CD4-positive, alpha-beta T cell treated with Interleukin-21 for 1 hour (primary cell): ENCODE measurements around the gene C2orf69.
"Not testable (repeated sequence)": the region's sequence is repeated elsewhere in the genome, so short reads cannot be mapped to it uniquely, and the experiment has no call there.

ENCODE experiments used
- DNase-seq: peaks from one replicate; pipeline ENCODE4 v3.0.0-alpha.2; 2020

Gene C2orf69, protein sequence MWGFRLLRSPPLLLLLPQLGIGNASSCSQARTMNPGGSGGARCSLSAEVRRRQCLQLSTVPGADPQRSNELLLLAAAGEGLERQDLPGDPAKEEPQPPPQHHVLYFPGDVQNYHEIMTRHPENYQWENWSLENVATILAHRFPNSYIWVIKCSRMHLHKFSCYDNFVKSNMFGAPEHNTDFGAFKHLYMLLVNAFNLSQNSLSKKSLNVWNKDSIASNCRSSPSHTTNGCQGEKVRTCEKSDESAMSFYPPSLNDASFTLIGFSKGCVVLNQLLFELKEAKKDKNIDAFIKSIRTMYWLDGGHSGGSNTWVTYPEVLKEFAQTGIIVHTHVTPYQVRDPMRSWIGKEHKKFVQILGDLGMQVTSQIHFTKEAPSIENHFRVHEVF

DNA sequence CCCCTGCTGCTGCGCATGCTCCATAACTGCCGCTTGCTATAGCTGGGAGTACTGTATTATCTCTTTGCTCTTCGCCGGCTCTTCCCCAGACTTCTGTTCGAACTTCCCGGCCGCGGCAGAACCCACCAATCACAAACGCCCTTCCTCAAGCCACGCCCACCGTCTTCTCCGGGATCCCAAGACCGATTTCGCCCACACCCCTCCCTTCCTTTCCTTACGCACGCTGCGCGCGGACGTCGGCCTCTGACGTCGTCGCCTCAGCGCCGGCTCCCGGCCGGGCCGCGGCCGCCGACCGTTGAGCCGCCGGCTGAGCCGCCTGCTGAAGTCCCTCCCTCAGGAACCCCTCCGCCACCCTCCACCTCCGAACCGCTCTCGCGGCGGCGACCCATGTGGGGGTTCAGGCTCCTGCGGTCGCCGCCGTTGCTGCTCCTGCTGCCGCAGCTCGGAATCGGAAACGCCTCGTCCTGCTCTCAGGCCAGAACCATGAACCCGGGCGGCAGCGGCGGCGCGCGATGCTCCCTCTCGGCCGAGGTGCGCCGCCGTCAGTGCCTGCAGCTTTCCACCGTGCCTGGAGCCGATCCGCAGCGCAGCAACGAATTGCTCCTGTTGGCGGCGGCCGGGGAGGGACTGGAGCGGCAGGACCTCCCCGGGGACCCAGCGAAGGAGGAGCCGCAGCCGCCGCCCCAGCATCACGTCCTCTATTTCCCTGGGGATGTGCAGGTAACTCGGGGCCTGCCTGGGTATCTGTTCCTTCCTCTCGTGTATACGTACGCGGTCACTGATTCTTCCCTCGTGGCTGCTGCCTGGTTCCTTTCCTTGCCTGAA, at the start of gene C2orf69:
Gene C2orf69 (plus strand): TSS at position 242 of the 825 bp plus-strand sequence. CDS start 146 bp downstream, at position 388.
- peak; percentile 94 for DNase-seq

DNA sequence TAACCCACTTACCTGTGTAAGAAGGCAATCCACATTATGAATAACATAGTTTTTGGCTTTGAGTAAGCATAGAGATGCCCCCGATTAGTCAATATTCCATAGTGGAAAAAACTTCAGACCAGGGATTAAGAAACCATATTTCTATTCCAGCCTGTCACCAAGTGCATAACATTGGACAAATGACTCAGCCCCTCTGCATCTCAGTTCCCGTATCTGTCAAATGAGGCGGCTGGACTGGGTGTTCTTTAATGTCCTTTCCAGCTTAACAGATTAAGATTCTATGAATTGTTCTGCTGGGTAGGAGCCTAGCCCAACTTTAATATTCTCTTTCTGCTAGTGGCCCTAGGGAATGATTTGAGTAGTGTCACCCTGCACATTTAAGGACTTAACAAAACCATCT, 48.3 kb upstream of the C2orf69 start:
- DNase-seq = no peak

DNA sequence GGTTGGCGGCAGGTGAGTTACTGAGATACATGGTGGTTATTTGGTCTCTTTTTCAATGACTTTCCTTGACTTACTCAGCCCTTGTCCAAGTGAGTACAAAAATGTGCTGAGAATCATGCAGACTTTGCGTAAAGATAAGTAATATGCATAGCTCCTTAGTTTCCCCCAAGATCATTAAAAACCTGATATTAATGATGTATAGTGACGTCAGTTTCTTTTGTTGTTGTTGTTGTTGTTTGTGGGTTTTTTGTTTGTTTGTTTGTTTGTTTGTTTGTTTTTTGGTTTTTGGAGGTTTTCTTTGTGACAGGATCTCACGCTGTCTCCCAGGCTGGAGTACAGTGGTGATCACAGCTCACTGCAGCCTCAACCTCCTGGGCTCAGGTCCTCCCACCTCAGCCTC, 45.2 kb upstream of the C2orf69 start:
- no peak for DNase-seq

DNA sequence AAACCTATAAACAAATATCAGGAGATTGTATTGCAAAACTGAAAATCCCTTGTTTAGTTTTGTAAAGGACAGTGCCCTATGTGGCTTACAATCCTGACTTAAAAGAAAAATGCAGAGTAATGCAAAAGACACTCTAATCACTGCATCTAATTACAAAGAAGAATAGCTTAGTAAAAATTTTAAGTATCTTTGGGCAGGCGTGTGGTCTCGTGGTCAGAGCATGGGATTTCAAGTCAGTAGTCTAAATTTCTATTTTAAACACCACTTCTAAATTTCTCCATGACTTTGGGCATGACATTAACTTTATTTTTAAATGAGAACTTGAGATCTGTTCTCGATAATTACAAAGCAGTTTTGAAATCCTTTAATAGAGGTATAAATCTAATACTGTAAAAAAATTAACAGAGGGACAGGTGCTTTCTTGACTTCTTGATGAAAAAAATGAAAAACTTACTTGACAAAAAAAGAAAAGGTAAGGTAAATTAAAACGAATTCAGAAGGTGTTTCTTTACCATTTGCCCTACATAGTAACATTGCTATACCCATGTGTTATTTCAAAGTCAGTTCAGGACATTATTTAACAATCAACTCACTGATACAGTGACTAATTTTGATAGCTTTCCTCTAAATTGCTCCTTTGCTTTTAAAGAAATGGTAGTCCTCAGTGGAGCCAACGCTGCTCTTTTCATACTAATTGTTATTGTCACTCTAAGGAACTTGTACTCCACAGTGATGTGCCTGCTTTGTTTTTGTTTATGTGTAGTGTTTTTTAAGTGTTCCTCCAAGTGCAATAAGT, 42.5 kb upstream of the C2orf69 start:
- DNase-seq = no peak

DNA sequence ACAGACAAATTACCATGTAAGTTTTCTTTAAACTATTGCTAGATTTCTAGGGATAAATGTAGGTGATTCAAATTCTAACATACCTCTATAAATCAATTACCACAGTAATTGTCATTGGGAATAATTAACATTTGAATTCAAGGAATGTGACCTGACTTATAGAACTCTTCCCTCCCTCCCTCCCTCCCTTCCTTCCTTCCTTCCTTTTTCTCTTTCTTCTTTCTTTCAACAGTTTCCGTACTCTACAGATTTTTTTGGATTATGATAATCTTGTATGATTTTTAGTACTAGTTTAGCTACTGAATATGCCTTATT, 41.9 kb upstream of the C2orf69 start:
- DNase-seq = no peak

DNA sequence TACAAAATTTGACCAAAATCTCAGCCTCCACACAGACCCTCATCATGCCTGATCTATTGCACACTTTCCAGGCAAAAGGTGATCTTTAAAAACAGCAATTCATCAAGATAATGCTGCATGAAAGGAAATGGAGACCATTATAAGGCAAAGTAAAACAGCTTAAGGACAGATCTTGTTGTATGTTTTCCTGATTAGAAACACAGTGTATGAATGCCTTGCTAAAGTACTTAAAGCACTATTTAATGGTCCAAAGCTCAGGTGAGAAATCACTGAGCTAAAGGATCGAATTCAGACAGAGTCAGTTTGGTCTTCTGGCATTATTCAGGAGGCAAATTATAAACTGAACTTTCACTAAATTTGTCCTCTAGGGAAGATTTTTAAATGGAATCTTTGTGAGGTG, 41.4 kb upstream of the C2orf69 start:
- DNase-seq = no peak

DNA sequence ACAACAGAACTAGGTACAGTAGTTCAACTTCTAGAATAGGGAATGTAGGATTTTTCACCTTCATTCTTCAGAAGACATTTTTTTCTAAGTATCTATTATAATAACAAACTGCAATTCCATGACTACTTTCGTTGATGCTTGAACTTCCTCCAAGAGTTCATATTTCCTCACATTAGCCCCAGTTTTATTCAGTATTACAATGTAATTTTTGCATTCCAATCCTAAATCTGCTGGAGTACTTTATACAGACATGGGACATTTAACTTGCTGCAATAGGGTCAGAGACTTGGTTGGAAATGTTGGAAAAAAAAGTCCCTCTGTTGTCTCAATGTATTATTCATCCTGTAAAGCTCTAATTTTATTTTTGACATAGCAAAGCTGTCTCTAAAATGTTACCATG, 40.5 kb upstream of the C2orf69 start:
- DNase-seq = no peak

DNA sequence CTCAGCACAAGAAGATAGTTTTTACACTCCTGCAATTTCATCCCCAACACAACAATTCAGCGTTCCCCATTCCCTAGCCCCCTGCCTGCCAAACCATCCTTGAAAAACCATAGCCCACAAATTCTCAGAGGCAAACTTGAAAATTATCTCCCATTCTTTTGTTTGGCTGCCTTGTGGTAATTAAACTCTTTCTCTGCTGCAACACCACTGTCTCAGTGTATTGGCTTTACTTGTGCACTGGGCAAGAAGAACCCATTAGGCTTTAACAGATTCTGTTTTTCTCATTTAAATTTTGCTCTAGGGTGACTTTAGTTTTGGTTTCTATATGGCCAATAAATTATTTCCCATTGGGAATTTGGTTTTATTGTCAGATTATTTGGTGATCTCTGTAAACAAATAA, 36.9 kb upstream of the C2orf69 start:
- no peak for DNase-seq

DNA sequence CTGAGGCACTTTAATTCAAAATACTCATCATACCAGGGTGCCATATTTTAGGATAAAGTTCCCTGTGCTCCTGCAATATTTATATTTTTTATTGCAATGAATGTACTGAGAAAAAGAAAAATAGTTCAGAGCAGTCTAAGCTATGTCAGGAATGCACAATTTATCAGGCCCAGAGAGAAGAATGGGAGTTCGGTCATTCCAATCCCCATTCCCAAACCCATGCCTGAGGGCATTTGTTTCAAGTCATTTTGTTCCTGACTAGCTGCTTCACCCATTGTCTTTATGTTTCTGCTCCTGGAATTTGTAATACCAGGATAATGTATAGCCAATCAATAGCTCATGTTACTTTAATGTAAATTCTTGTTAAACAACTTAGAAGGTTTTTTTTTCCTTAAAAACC, 35.7 kb upstream of the C2orf69 start:
- DNase-seq = no peak

DNA sequence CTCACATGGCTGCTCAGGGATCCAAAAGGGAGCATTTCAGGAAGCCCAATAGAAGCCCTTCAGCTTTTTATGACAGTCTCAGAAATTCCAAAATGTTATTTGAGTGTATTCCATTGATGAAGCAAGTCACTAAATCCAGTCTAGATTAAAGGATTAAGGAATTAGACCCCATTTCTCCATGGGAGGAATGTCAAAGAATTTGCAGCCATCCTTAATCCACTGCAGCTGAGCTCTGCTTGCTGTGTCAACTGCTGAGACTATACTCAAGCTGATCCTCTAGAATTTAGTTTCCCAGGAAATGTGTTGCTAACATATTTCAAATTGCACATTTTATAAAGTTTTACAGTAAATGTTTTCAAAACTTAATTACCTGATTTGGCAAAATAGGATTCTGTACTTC, 28.4 kb upstream of the C2orf69 start:
- DNase-seq = no peak

DNA sequence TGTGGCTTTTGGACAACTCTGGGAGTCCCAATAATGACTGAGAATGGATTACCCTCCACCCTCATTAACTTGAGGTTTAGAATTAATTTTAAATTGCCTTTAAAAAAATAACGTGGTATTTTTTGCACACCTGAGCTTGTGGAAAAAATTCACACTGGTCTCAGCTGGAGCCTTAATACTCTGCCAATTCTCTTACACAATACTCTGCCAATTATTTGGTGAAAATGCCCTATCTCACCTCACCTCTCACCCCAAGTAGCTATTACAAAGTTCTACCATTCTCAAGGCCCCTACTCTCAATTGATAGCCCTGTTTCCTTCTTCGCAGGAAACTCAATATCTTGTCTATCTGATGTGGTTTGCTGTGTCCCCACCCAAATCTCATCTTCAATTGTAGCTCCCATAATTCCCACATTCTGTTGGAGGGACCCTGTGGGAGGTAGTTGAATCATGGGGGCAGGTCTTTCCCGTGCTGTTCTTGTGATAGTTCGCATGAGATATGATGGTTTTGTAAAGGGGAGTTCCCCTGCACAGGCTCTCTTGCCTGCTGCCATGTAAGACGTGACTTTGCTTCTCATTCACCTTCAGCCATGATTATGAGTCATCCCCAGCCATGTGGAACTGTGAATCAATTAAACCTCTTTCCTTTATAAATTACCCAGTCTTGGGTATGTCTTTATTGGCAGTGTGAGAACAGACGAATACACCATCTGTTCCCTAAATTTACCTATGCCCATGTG, 27.4 kb upstream of the C2orf69 start:
- DNase-seq = no peak

DNA sequence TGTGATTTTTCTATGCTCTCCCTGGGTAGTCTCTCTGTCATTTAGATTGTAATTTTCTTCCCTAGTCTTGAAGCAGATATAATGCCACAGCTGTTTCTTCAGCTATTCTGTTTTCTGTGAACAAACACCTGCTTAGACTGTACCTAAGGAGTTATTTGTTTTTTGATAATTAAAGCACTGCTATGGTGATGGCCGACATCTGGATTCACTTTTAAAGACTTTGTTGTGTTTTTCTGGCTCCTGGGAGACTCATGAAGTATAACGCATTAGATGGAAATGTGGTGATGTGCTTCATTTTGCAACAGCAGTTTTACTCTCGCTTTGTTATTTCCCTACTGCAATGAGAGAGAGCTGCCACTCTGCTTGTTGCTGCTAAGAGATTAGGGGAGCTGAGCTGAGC, 15.7 kb upstream of the C2orf69 start:
- no peak for DNase-seq

DNA sequence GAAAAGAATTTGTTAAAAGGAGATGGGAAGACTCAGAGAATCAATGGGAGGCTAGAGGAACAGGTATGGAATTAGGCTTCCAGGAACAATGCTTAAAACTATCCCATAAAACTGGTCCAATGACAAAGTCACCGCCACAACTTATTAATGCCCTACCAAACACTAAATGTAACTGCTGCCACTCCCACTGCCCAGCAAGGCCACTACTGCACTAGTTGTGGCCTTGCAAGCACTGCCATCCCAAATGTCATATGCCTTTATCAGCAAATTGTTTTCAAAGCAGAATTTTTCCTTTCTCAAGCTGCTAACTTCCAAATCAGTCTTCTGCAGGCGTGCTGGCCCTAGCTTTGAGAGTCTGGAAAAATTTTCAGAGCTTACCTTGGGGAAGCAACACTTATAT, 14.5 kb upstream of the C2orf69 start:
- no peak for DNase-seq

DNA sequence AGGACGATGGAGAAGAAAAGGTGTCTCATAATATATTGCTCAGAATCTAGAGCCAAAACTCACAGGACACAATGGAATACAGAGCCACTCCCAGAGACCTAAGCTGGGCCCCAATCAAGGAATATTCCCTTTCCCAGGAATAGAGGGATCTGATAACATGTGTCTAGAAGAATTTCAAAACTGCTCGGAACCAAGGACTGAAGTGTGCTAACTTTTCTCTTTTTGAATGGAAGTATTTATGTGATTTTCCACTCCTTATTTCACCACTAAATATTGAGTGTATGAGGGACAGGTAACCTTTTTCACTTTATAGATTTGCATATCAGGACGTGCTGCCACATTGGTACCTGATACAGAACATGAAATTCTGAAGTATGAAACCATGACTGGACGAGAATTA, 9.2 kb upstream of the C2orf69 start:
- DNase-seq = no peak

DNA sequence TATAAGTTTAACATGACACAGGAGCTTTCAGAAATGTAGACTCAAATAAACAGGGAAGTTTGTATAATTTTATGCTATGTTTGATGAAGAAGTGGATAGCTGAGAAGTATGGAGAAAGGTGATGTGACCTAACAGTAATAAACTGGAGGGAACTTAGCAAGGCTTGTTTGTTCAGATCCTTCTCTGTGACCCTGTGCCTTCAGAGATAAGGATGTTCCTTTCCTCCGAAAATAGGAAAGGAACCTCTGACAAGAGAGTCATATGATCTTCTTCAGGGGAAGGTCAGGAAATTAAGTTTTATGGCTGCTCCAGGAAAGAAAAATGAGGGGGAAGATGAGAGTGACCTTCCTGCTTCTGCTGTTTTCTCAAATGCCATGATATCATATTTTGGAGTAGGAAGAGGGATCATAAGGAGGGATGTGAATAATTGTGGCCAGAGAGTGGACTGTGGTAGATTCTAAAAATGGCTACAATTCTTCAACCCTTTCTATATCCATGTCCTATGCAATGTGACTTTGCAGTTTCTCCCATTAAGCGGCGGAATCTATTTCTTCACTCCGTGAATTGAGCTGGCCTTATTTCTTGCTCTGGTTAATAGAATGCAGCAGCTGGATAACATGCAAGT, 8.5 kb upstream of the C2orf69 start:
- DNase-seq = no peak

DNA sequence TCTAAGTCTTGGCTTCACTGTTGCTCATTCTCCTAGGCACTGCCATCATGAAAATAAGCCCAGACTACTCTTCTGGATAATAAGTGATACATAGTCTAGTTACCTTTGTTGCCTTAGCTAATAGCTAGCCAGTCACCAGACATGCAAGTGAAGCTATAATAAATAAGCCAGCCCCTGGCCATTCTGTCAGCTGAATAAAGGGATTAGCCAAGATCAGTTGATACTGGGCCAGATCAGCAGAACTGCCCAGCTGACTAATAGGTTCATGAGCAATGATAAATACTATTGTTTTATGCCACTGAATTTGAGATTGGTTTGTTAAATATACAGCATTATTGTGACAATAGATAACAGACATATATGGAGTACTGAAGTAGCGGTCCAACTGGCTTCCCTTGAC, 8.0 kb upstream of the C2orf69 start:
- DNase-seq = no peak

DNA sequence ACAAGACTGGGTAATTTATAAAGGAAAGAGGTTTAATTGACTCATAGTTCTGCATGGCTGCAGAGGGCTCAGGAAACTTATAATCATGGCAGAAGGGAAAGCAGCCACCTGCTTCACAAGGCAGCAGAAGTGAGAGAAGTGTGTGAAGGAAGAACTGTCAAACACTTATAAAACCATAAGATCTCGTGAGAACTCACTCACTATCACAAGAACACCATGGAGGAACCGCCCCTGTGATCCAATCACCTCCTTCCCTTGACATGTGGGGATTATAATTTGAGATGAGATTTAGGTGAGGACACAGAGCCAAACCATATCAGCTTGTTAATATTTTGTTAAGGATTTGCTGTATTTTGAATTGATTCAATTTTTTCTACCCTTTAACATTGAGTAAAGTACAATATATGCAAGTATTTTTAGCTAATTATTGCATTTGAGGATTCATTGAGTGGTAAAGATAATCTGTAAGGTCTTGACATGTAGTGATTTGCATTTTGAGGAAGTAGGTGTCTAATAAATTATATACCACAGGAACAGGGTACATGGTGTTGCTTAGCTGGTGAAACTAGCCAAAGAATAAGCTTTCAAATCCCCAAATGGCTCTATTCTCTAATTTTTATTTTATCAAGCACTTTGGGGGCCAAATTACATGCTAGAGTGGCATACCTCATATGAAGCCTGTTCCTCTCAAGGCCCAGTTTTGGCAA, 3.9 kb upstream of the C2orf69 start:
- no peak for DNase-seq

DNA sequence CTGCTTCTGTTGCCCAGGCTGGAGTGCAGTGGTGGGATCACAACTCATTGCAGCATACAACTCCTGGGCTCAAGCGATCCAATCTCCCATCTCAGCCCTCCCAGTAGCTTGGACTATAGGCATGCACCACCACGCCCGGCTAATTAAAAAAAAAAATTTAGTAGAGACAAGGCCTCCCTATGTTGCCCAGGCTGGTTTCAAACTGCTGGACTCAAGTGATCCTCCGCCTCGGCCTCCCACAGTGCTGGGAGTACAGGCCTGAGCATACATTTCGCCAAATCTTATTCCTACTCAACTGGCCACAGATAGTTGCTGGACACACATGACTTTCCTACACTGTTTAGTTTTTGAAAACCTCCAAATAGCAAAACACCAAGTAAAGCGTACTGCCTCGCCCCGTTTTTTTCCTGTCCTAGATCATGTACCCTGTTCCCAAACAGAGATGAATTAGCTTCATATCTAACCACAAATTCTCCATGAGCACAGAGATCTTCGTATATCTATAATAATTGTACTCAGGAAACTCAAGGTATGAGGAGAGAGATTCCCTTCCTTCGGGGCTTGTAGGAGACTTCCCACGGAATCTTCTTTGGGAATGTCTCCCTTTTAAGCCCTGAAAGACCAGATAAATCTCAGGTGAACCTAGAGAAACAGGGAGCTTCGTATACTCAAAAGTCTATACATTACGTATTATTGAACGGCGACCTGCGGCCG, 598 bp upstream of the C2orf69 start:
- no peak for DNase-seq

DNA sequence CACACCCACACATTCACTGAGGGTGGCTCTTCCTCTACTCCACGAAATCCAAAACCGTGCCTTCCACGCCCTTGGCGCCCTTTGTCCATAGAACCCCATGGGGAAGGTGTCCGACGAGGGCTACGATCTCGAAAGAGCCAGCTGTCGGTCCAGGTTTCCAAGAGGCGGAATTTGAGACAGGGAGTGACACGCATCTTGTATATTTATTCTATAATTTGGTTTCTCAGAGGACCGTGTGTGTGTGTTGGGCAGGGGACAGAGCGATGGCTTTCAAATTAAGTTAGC, 726 bp downstream of the C2orf69 start:
- no peak for DNase-seq

DNA sequence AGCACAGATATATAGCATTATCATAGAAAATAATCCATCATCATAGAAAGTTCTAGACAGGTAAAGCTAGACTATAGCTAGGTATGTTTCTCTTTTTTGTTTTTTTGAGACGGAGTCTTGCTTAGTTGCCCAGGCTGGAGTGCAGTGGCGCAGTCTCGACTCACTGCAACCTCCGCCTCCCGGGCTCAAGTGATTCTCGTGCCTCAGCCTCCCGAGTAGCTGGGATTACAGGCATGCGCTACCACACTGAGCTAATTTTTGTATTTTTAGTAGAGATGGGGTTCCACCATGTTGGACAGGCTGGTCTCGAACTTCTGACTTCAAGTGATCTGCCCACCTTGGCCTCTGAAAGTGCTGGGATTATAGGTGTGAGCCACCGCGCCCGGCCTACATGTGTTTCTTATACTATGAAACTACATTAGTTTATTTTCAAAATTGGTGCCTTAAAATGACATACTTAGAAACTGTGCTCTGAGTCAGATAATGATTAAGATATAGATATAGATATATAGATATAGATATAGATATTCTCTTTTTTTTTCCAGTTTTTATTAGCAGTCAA, 1.5 kb downstream of the C2orf69 start:
- not testable (repeated sequence) for DNase-seq

DNA sequence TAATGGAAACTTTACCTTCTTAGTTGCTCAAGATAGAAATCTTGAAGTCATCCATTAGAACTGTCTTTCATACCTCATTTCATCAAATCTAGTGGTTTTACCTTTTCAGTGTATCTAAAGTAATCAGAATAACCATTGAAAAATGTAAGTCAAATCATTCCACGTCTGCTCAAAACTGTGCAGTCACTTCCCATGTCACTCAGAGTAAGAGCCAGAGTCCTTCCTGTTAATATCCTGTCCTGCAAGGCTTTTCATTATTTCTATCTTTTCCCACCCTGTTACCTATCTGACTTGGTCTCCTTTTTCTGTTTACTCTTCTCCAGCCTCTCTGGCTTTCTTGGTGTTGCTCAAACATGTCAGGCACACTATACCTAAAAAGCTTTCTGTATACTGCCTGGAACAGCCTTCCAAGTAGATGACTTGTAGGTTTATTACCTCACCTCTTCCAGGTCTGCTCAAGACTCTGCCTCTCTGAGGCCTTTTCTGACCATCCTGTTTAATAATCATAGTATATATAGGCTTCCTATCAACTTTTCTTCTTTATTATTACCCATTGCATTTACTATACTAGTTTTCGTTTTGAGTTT, 3.4 kb downstream of the C2orf69 start:
- no peak for DNase-seq
